Transverse colon (tissue), 4 donors: ENCODE results near the gene TECPR2. TPM values are rescaled to one million over a fixed set of nuclear protein-coding genes. Genes with fewer than 3 reads are reported as not detected.
A peak's percentile ranks its signal among the peaks of the same experiment; 100 is the strongest.

Experiments
- DNase-seq: peaks from one replicate; pipeline ENCODE4 v3.0.0-alpha.2; 2019
- H3K27ac ChIP-seq, 4 donors: fragments of 200-600 bp; sonication (generic); 2 replicates each; pipeline ENCODE4 v1.5.1; 2016 to 2018; ENCODE audit warnings: inconsistent platforms in 4 of 4
- H3K27me3 ChIP-seq: fragments of 200-600 bp; sonication (generic); 2 replicates; pipeline ENCODE4 v1.5.1; 2017; ENCODE audit warnings: inconsistent platforms
- H3K36me3 ChIP-seq, 4 donors: fragments of 200-600 bp; sonication (generic); 2 replicates each; pipeline ENCODE4 v1.5.1; 2017 to 2019; ENCODE audit warnings: inconsistent platforms in 4 of 4
- H3K4me1 ChIP-seq, 4 donors: fragments of 200-600 bp; sonication (generic); 2 replicates each; pipeline ENCODE4 v1.5.1; 2017 to 2020; ENCODE audit warnings: inconsistent platforms in 4 of 4
- H3K4me3 ChIP-seq, 4 donors: fragments of 200-600 bp; sonication (generic); 1 replicate in 1 of 4; 2 replicates in 3 of 4; pipeline versions ENCODE4 v1.5.1 to v1.6.1; 2017 to 2019; ENCODE audit warnings: inconsistent platforms in 4 of 4
- H3K9me3 ChIP-seq, 2 donors: fragments of 200-600 bp; sonication (generic); 2 replicates each; pipeline ENCODE4 v1.5.1; 2017 to 2019; ENCODE audit warnings: inconsistent platforms in 2 of 2
- EP300 ChIP-seq: sonication (generic); formaldehyde crosslinking; IDR thresholded peaks from one replicate; pipeline ENCODE4 v1.6.1; 2017; ENCODE audit warnings: antibody characterized with exemption, low read depth
- POLR2A ChIP-seq: fragments of 450-650 bp; IDR thresholded peaks from one replicate; pipeline ENCODE4 v1.6.1; 2016; ENCODE audit warnings: antibody characterized with exemption, mild to moderate bottlenecking, moderate library complexity
- POLR2AphosphoS5 ChIP-seq, 3 donors: sonication (generic); formaldehyde crosslinking; IDR thresholded peaks; one replicate each; pipeline ENCODE4 v1.6.1; 2016; ENCODE audit warnings: antibody characterized with exemption in 3 of 3
- WGBS, 2 donors: methylation state at CpG; one replicate each; pipeline ENCODE4 v1.1.5; 2018; ENCODE audit warnings: low coverage in 1 of 2; 5-methylcytosine and 5-hydroxymethylcytosine counted together
- in situ Hi-C, 4 donors: fragments of 200-750 bp; cut with MboI; loops; one replicate each; pipeline versions ENCODE4 v1.15.0 to v1.15.1; 2017; ENCODE audit warnings: low sequenced_read_pairs in 3 of 4, low pct_ligation_motif_present in 1 of 4, low pct_unique_long_range_greater_than_20kb in 1 of 4
- intact Hi-C: fragments of 100-400 bp; cut with DNase I; formaldehyde crosslinking; loops from one replicate; pipeline ENCODE4 v1.15.1; 2023; ENCODE audit warnings: low total_unique reads
- total RNA-seq, 4 donors: library from RNA; depleted of rRNA; stranded (reverse); fragments of >200 nt; gene quantifications; one replicate each; pipeline ENCODE4 v1.1.0, GENCODE V29; 2016
- TF ChIP-seq, protein P1 (sequence below), 5 experiments: fragments of 200-600 bp in 3 of 5; fragments of 450-650 bp in 2 of 5; sonication (generic) in 3 of 5; IDR thresholded peaks; 1 replicate in 2 of 5; 2 replicates in 3 of 5; pipeline ENCODE4 v1.5.1; 2016 to 2017; ENCODE audit warnings: antibody characterized with exemption in 5 of 5, inconsistent platforms in 3 of 5, mild to moderate bottlenecking in 2 of 5, moderate library complexity in 1 of 5

Gene TECPR2
- total RNA-seq, 4 donors from 2014 or later: 12.6 to 47.4 (median 17.9) TPM

DNA sequence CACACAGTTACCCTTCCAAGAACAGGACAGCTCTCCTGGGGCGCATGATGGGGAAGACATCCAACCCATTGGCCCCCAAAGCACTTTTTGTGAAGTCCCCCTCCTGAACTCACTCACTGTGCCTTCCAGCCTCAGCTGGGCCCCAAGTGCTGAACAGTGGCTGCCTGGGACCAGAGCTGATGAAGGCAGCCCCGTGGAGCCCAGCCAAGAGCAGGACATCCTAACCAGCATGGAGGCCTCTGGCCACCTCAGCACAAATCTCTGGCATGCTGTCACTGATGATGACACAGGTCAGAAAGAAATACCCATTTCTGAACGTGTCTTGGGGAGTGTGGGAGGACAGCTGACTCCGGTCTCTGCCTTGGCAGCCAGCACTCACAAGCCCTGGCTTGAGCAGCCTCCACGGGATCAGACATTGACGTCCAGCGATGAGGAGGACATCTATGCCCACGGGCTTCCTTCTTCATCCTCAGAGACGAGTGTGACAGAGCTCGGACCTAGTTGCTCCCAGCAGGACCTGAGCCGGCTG, 72.0 kb downstream of the TECPR2 start:
- intact Hi-C loops: no loop called here
- no peak for DNase-seq
- TF ChIP-seq, protein P1, sequence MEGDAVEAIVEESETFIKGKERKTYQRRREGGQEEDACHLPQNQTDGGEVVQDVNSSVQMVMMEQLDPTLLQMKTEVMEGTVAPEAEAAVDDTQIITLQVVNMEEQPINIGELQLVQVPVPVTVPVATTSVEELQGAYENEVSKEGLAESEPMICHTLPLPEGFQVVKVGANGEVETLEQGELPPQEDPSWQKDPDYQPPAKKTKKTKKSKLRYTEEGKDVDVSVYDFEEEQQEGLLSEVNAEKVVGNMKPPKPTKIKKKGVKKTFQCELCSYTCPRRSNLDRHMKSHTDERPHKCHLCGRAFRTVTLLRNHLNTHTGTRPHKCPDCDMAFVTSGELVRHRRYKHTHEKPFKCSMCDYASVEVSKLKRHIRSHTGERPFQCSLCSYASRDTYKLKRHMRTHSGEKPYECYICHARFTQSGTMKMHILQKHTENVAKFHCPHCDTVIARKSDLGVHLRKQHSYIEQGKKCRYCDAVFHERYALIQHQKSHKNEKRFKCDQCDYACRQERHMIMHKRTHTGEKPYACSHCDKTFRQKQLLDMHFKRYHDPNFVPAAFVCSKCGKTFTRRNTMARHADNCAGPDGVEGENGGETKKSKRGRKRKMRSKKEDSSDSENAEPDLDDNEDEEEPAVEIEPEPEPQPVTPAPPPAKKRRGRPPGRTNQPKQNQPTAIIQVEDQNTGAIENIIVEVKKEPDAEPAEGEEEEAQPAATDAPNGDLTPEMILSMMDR (IDR thresholded peaks at IDR 0.05): no peak
- TF ChIP-seq POLR2AphosphoS5 (IDR thresholded peaks at IDR 0.05) (no peak), EP300 (no peak), POLR2A (no peak)
- Histone ChIP-seq H3K4me1 (peaks cover 0 to 6% (median 3%) of the 10 kb centered on the region in 4 donors), H3K9me3 (no peaks in the 10 kb centered on the region), H3K36me3 (no peaks in the 10 kb centered on the region), H3K27me3 (no peaks in the 10 kb centered on the region), H3K4me3 (no peak overlapping the region), H3K27ac (no peak overlapping the region)
- WGBS, 2 donors: 88% methylated on average over 11 of the region's 11 CpGs; no CpG with 5 or more reads in 1 of the 2 donors
- in situ Hi-C loops: loop anchor here in 3 of 4 donors (5.0 to 10.0 kb wide), 2 partner anchors 80 to 83 kb away; no protein-coding TSS in a partner anchor

- intact Hi-C loops (loop anchor here (2.0 kb wide), 1 partner anchor 79 kb away; no protein-coding TSS in a partner anchor), in situ Hi-C loops (loop anchor here in 3 of 4 donors (5.0 to 10.0 kb wide), 2 partner anchors 77 to 79 kb away; no protein-coding TSS in a partner anchor)
- peak; percentile 91 for DNase-seq
- WGBS, 2 donors: 14 to 38% methylated on average over 8 to 30 of the region's 31 CpGs
- peaks cover 5 to 20% (median 14%) of the 10 kb centered on the region in 4 donors for H3K4me1 ChIP-seq
- no peak for TF ChIP-seq POLR2A
- no peak for TF ChIP-seq POLR2AphosphoS5 (IDR thresholded peaks at IDR 0.05)
- TF ChIP-seq, protein P1 (IDR thresholded peaks at IDR 0.05): peak; percentile 74 to 87 (median 77)
- no peaks in the 10 kb centered on the region for H3K27me3 ChIP-seq
- H3K27ac ChIP-seq: peak overlapping the region in 3 of 4 donors; percentile 3 to 58 (median 38)
- H3K9me3 ChIP-seq: no peaks in the 10 kb centered on the region
- peaks cover 0 to 7% (median 0%) of the 10 kb centered on the region in 4 donors for H3K36me3 ChIP-seq
- peak overlapping the region in 2 of 4 donors; percentile 4 to 10 for H3K4me3 ChIP-seq
These were observed 75.5 kb downstream of the TECPR2 start for GRCh38 chr14:102437997-102438915.

DNA sequence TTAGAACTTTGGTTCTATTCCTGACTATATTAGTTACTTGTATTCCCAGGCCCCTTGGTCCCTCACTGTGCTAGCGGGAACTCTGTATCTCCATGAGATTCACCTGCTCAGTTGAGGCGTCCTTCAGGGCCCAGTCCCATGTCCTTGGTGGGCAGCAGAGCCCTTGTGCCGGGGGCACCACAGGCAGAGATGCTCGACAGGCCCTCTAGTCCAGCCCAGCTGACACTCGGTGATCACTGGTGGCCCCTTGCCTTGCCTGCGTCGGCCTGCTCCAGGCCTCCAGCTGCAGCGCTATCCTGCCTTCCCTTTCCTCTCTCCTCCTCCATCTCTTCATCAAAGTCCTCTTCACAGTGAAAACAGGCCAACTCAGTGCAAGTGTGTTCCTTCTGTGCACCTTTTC, 76.8 kb downstream of the TECPR2 start:
- intact Hi-C loops: loop anchor here (2.0 kb wide), 1 partner anchor 77 kb away; no protein-coding TSS in a partner anchor
- no peaks in the 10 kb centered on the region for H3K27me3 ChIP-seq
- H3K36me3 ChIP-seq: peaks cover 0 to 18% (median 4%) of the 10 kb centered on the region in 4 donors
- no peak overlapping the region for H3K4me3 ChIP-seq
- no peak for DNase-seq
- 89 to 95% methylated on average over 5 to 8 of the region's 8 CpGs for WGBS, 2 donors
- H3K4me1 ChIP-seq: peaks cover 5 to 26% (median 17%) of the 10 kb centered on the region in 4 donors
- no peaks in the 10 kb centered on the region for H3K9me3 ChIP-seq
- in situ Hi-C loops: loop anchor here in 3 of 4 donors (5.0 to 10.0 kb wide), 2 partner anchors 75 to 78 kb away; no protein-coding TSS in a partner anchor
- TF ChIP-seq, protein P1 (IDR thresholded peaks at IDR 0.05): no peak
- TF ChIP-seq EP300: no peak
- no peak for TF ChIP-seq POLR2AphosphoS5 (IDR thresholded peaks at IDR 0.05)
- no peak for TF ChIP-seq POLR2A
- H3K27ac ChIP-seq: no peak overlapping the region

- H3K36me3 ChIP-seq: peaks cover 0 to 18% (median 4%) of the 10 kb centered on the region in 4 donors
These were observed 77.7 kb downstream of the TECPR2 start for GRCh38 chr14:102440392-102440791.

More at GRCh38 chr14:102440392-102440791, 77.7 kb downstream of the TECPR2 start:
- no peaks in the 10 kb centered on the region for H3K9me3 ChIP-seq
- H3K27me3 ChIP-seq: no peaks in the 10 kb centered on the region
- no peak overlapping the region for H3K4me3 ChIP-seq
- intact Hi-C loops (no loop called here), in situ Hi-C loops (loop anchor here in 1 of 4 donors (5.0 kb wide), 1 partner anchor 77 kb away; no protein-coding TSS in a partner anchor)
- DNase-seq: no peak
- H3K4me1 ChIP-seq: peaks cover 5 to 26% (median 17%) of the 10 kb centered on the region in 4 donors
- 88 to 95% methylated on average over 5 to 11 of the region's 11 CpGs for WGBS, 2 donors
- no peak overlapping the region for H3K27ac ChIP-seq
- TF ChIP-seq EP300 (no peak), POLR2AphosphoS5 (IDR thresholded peaks at IDR 0.05) (no peak), POLR2A (no peak)
- TF ChIP-seq, protein P1 (IDR thresholded peaks at IDR 0.05): no peak
